Adrenal gland (tissue), 5 donors: ENCODE results near the gene ZNF597.

Source experiments
- CTCF ChIP-seq, 6 experiments: fragments of 450-650 bp in 4 of 6; fragments of 200-600 bp in 2 of 6; sonication (generic) in 1 of 6; IDR thresholded peaks; 1 replicate in 5 of 6; 2 replicates in 1 of 6; pipeline versions ENCODE4 v1.5.1 to v1.8.0; 2016 to 2021; ENCODE audit warnings: antibody characterized with exemption in 6 of 6, mild to moderate bottlenecking in 2 of 6, moderate library complexity in 1 of 6
- POLR2A ChIP-seq, 2 donors: fragments of 450-650 bp; IDR thresholded peaks; one replicate each; pipeline ENCODE4 v1.6.1; 2017; ENCODE audit warnings: antibody characterized with exemption in 2 of 2, mild to moderate bottlenecking in 2 of 2, moderate library complexity in 1 of 2
- donor health status: DM: no; HTN: no; CAD: no.

- TF ChIP-seq CTCF (IDR thresholded peaks at IDR 0.05): no peak
- TF ChIP-seq POLR2A (IDR thresholded peaks at IDR 0.05): no peak
These were observed 33.1 kb upstream of the ZNF597 start for GRCh38 chr16:3476409-3476808.
